D721Med (cell line): Measurements from ENCODE around the gene DDIT3.

Experiments
- DNase-seq: peaks from one replicate; pipeline ENCODE4 v3.0.0; 2011; ENCODE audit warnings: low spot score; ENCODE audit not compliant: insufficient read length
- FAIRE-seq: peaks from 2 replicates; lab custom pipeline; 2011; peaks lifted over from hg19 to GRCh38; lab: Jason Lieb, UNC
- CTCF ChIP-seq: IDR thresholded peaks from 2 replicates; pipeline ENCODE4 v1.5.1; 2012; ENCODE audit warnings: mild to moderate bottlenecking, control low read depth; ENCODE audit not compliant: insufficient read depth; ENCODE audit errors: missing control alignments

Gene DDIT3

GRCh38 chr12:57470286-57470969, 49.9 kb downstream of the DDIT3 start:
- no peak for TF ChIP-seq CTCF
- FAIRE-seq = no peak

DNA sequence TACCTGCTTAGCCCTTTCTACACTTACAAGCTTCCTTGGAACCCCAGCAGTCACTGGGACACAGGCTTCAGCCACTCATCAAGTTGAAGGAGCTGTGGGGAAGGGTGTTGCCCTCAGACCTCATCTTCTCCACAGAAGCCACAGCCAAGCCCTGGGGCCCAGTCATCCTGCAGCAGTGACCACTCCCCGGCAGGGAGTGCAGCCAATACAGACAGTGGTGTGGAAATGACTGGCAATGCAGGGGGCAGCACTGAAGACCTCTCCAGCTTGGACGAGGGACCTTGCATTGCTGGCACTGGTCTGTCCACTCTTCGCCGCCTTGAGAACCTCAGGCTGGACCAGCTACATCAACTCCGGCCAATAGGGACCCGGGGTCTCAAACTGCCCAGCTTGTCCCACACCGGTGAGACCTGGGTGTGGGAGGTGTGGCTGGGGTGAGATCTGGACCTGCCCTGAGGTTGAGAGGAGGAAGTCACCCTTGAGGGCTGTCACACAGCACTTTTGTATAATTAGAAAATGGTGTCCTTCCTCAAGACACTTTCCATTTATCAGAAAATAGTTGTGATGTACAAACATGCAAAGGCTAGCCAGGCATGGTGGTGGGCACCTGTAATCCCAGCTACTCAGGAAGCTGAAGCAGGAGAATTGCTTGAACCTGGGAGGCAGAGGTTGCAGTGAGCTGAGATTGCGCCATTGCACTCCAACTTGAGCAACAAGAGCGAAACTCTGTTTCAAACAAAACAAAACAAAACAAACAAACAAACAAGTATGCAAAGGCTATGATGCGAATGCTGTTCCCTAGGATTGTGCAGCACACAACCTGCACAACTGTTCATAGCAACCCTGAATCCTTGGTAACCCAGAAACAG, 50.8 kb downstream of the DDIT3 start:
- FAIRE-seq (no peak), DNase-seq (no peak)
- TF ChIP-seq CTCF = no peak

More at GRCh38 chr12:57470286-57470969, 49.9 kb downstream of the DDIT3 start:
- no peak for DNase-seq

- no peak for TF ChIP-seq CTCF
- FAIRE-seq (no peak), DNase-seq (no peak)
These were observed 52.4 kb downstream of the DDIT3 start for GRCh38 chr12:57467915-57468314.

DNA sequence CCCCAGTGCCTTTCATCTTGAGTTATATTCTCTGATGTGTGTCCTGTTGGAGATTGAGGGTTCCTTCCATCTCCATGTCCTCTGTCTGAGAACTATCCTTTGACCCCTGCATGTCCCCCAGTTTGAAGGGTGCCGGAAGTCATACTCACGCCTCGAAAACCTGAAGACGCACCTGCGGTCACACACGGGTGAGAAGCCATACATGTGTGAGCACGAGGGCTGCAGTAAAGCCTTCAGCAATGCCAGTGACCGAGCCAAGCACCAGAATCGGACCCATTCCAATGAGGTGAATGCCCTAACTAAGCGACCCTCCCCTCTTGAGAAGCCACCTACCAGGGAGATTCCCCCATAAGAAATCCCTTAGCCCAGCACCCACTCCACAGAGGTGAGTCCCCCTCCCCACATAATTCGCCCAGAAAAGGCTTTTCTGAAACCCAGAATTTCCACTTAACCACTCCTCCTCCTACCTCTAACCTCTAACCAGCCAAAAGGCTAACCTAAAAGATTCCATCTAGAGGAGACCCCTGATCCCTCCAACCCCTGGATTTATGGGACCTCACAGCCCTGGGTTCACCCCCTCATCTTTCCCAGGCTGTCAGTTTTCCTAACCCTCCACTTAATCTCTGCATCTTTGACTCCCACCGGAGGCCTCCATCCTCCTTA, 53.0 kb downstream of the DDIT3 start:
- DNase-seq (no peak), FAIRE-seq (no peak)
- TF ChIP-seq CTCF = no peak
